Thoracic aorta (tissue), 2 donors: Measurements from ENCODE around the gene FKRP. TPM values are rescaled to one million over a fixed set of nuclear protein-coding genes. Genes with fewer than 3 reads are reported as not detected.
A peak's percentile ranks its signal among the peaks of the same experiment; 100 is the strongest.
"Not testable (repeated sequence)": the region's sequence is repeated elsewhere in the genome, so short reads cannot be mapped to it uniquely, and the experiment has no call there.

Experiments
- ATAC-seq: fragments of 150-250 bp; one replicate; pipeline ENCODE4 v1.8.0; 2017; ENCODE audit warnings: low read depth; ENCODE audit not compliant: insufficient number of reproducible peaks, low FRiP score
- DNase-seq: peaks from one replicate; pipeline ENCODE4 v3.0.0-alpha.2; 2020; ENCODE audit warnings: low spot score
- H3K27ac ChIP-seq, 2 donors: fragments of 200-600 bp; sonication (generic); 1 replicate in 1 of 2; 2 replicates in 1 of 2; pipeline ENCODE4 v1.5.1; 2016; ENCODE audit warnings: mild to moderate bottlenecking in 2 of 2, moderate library complexity in 2 of 2
- H3K27me3 ChIP-seq: fragments of 200-600 bp; sonication (generic); replicated peaks from 2 replicates; pipeline ENCODE4 v1.6.0; 2016; ENCODE audit warnings: mild to moderate bottlenecking; ENCODE audit not compliant: insufficient read depth
- H3K36me3 ChIP-seq: fragments of 200-600 bp; sonication (generic); one replicate; pipeline ENCODE4 v1.5.1; 2016
- H3K4me1 ChIP-seq, 2 donors: fragments of 200-600 bp; sonication (generic); 1 replicate in 1 of 2; 2 replicates in 1 of 2; pipeline versions ENCODE4 v1.5.1 to v1.6.0; 2016; ENCODE audit warnings: low read depth in 2 of 2, mild to moderate bottlenecking in 1 of 2; ENCODE audit not compliant: control insufficient read depth in 1 of 2
- H3K4me3 ChIP-seq: fragments of 200-600 bp; sonication (generic); 2 replicates; pipeline ENCODE4 v1.5.1; 2016; ENCODE audit warnings: mild to moderate bottlenecking
- H3K9me3 ChIP-seq: fragments of 200-600 bp; sonication (generic); 2 replicates; pipeline ENCODE4 v1.5.1; 2016
- total RNA-seq, 2 donors: library from RNA; depleted of rRNA; stranded (reverse); fragments of >200 nt; gene quantifications; one replicate each; pipeline versions ENCODE4 v1.1.0 to v1.2.3, GENCODE V29; 2016
- TF ChIP-seq, protein P1 (sequence below): fragments of 200-600 bp; sonication (generic); IDR thresholded peaks from one replicate; pipeline ENCODE4 v1.5.1; 2019; ENCODE audit warnings: antibody characterized with exemption

Gene FKRP
- total RNA-seq, 2 donors from 2014 or later, result 20.6 to 99.2 TPM

DNA sequence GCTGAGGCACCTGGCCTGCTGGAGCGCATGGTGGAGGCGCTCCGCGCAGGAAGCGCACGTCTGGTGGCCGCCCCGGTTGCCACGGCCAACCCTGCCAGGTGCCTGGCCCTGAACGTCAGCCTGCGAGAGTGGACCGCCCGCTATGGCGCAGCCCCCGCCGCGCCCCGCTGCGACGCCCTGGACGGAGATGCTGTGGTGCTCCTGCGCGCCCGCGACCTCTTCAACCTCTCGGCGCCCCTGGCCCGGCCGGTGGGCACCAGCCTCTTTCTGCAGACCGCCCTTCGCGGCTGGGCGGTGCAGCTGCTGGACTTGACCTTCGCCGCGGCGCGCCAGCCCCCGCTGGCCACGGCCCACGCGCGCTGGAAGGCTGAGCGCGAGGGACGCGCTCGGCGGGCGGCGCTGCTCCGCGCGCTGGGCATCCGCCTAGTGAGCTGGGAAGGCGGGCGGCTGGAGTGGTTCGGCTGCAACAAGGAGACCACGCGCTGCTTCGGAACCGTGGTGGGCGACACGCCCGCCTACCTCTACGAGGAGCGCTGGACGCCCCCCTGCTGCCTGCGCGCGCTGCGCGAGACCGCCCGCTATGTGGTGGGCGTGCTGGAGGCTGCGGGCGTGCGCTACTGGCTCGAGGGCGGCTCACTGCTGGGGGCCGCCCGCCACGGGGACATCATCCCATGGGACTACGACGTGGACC is 10.1 kb downstream of the FKRP start:
- no peak for DNase-seq
- peaks cover 8% of the 10 kb centered on the region for H3K36me3 ChIP-seq
- peak overlapping the region in 1 of 2 donors; percentile 64 for H3K27ac ChIP-seq
- no peaks in the 10 kb centered on the region for H3K27me3 ChIP-seq
- no peak for ATAC-seq
- H3K4me3 ChIP-seq, result no peak overlapping the region
- H3K4me1 ChIP-seq, result peaks cover 10 to 23% of the 10 kb centered on the region in 2 donors
- TF ChIP-seq, protein P1, sequence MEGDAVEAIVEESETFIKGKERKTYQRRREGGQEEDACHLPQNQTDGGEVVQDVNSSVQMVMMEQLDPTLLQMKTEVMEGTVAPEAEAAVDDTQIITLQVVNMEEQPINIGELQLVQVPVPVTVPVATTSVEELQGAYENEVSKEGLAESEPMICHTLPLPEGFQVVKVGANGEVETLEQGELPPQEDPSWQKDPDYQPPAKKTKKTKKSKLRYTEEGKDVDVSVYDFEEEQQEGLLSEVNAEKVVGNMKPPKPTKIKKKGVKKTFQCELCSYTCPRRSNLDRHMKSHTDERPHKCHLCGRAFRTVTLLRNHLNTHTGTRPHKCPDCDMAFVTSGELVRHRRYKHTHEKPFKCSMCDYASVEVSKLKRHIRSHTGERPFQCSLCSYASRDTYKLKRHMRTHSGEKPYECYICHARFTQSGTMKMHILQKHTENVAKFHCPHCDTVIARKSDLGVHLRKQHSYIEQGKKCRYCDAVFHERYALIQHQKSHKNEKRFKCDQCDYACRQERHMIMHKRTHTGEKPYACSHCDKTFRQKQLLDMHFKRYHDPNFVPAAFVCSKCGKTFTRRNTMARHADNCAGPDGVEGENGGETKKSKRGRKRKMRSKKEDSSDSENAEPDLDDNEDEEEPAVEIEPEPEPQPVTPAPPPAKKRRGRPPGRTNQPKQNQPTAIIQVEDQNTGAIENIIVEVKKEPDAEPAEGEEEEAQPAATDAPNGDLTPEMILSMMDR, result no peak
- H3K9me3 ChIP-seq, result no peaks in the 10 kb centered on the region

DNA sequence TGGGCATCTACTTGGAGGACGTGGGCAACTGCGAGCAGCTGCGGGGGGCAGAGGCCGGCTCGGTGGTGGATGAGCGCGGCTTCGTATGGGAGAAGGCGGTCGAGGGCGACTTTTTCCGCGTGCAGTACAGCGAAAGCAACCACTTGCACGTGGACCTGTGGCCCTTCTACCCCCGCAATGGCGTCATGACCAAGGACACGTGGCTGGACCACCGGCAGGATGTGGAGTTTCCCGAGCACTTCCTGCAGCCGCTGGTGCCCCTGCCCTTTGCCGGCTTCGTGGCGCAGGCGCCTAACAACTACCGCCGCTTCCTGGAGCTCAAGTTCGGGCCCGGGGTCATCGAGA is 10.7 kb downstream of the FKRP start:
- no peak for ATAC-seq
- Histone ChIP-seq H3K4me1 (peaks cover 14 to 28% of the 10 kb centered on the region in 2 donors), H3K27ac (no peak overlapping the region), H3K27me3 (no peaks in the 10 kb centered on the region), H3K4me3 (no peak overlapping the region), H3K36me3 (peaks cover 8% of the 10 kb centered on the region), H3K9me3 (no peaks in the 10 kb centered on the region)
- TF ChIP-seq, protein P1, result no peak
- no peak for DNase-seq

DNA sequence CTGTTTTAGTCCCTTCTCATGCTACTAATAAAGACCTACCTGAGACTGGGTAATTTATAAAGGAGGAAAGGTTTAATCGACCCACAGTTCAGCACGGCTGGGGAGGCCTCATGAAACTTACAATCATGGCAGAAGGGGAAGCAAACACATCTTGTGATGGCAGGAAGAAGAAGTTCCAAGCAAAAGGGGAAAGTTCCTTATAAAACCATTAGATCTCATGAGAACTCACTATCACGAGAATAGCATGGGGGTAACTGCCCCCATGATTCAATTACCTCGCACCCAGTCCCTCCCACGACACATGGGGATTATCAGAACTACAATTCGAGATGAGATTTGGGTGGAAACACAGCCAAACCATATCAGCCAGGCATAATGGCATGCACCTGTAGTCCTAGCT is 13.3 kb downstream of the FKRP start:
- Histone ChIP-seq H3K4me3 (no peak overlapping the region), H3K9me3 (no peaks in the 10 kb centered on the region), H3K36me3 (peaks cover 8% of the 10 kb centered on the region), H3K27ac (no peak overlapping the region), H3K27me3 (no peaks in the 10 kb centered on the region), H3K4me1 (peaks cover 14 to 29% of the 10 kb centered on the region in 2 donors)
- TF ChIP-seq, protein P1, result no peak
- no peak for DNase-seq
- no peak for ATAC-seq

DNA sequence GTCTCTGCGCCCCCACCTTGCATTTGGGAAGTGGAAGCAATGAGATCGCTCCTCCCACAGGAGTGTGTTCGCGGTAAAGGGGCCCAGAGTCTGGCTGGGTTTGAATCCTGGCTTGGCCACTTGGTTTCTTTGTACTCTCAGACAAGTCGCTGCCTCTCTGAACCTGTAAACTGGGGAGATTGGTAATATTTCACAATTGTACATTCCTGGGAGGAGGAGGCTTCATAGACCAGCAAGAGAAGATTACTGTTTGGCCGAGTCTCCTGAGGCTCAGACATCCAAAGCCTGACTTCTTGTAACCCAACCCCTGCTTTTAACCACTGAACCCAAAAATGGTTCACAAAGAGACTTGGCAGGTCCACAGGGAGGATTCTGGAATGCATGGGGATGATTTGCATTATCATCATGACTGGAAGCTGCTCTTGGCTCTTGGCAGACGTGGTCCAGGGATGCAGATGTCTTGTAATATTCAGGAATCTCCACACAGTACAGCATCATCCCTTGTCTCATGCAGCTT is 14.0 kb downstream of the FKRP start:
- DNase-seq (no peak), ATAC-seq (no peak)
- H3K9me3 ChIP-seq, result no peaks in the 10 kb centered on the region
- peaks cover 13 to 23% of the 10 kb centered on the region in 2 donors for H3K4me1 ChIP-seq
- H3K27me3 ChIP-seq, result no peaks in the 10 kb centered on the region
- TF ChIP-seq, protein P1, result no peak
- H3K27ac ChIP-seq, result no peak overlapping the region
- no peak overlapping the region for H3K4me3 ChIP-seq
- peaks cover 8% of the 10 kb centered on the region for H3K36me3 ChIP-seq

DNA sequence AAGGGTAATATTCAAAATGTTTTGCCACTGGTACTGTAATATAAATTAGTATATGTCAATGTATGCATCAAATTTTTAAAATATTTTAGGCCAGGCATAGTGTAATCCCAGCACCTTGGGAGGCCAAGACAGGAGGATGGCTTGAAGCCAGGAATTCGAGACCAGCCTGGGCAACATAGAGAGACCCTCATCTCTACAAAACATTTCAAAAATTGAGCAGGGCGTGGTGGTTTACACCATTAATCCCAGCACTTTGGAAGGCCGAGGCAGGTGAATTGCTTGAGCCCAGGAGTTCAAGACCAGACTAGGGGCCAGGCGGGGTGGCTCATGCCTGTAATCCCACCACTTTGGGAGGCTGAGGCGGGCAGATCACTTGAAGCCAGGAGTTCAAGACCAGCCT is 14.5 kb downstream of the FKRP start:
- Histone ChIP-seq H3K27me3 (no peaks in the 10 kb centered on the region), H3K36me3 (peaks cover 8% of the 10 kb centered on the region), H3K27ac (no peak overlapping the region), H3K4me1 (peaks cover 8 to 19% of the 10 kb centered on the region in 2 donors), H3K9me3 (no peaks in the 10 kb centered on the region), H3K4me3 (no peak overlapping the region)
- DNase-seq (no peak), ATAC-seq (no peak)
- TF ChIP-seq, protein P1, result no peak

DNA sequence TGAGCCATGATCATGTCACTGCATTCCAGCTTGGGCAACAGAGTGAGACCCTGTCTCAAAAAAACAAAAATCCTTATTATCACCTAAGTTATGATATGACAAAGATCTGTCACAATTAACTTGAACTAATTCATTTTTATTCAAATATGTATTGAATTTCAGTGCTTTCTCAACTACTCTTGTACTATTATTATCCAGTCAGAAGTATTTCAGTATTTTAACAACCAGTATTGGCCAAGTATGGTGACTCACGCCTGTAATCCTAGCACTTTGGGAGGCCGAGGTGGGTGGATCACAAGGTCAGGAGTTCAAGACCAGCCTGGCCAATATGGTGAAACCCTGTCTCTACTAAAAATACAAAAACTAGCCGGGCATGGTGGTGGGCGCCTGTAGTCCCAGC is 15.0 kb downstream of the FKRP start:
- ATAC-seq, H3K9me3 ChIP-seq, H3K36me3 ChIP-seq, H3K27ac ChIP-seq, H3K4me3 ChIP-seq, H3K27me3 ChIP-seq, DNase-seq: not testable (repeated sequence)
- H3K4me1 ChIP-seq, result peaks cover 6 to 13% of the 10 kb centered on the region in 2 donors
